ENCODE measurements around the gene IDI1.
A peak's percentile ranks its signal among the peaks of the same experiment; 100 is the strongest.

The IDI1 gene

DNA sequence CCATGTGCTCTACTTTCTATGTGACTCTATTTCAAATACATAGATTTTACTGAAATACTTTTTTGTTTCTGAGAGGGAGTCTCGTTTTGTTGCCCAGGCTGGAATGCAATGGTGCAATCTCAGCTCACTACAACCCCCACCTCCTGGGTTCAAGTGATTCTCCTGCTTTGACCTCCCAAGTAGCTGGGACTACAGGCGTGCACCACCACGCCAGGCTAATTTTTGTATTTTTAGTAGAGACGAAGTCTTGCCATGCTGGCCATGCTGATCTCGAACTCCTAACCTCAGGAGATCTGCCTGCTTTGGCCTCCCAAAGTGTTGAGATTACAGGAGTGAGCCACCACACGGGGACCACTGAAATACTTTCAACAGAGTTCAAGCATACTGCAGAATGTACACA, 3.5 kb downstream of the IDI1 start:
- Histone ChIP-seq H3K4me3 (ENCODE audit: low read length) (peak overlapping the region; percentile 68), H3K9me2 (replicated peaks; ENCODE audit: control insufficient read depth, low read length) (no peaks in the 10 kb centered on the region), H3K4me1 (ENCODE audit: control insufficient read depth, low read length) (peaks cover 41% of the 10 kb centered on the region), H3K4me2 (ENCODE audit: low read length) (peak overlapping the region; percentile 71), H3K79me2 (ENCODE audit: control insufficient read depth, low read length) (peaks cover 64% of the 10 kb centered on the region), H3K27ac (ENCODE audit: low read depth, low read length) (peak overlapping the region; percentile 73), H3K27me3 (ENCODE audit: control insufficient read depth, low read length) (no peaks in the 10 kb centered on the region), H3K9me3 (ENCODE audit: control insufficient read depth, insufficient read depth, low read length) (no peaks in the 10 kb centered on the region), H4K20me1 (ENCODE audit: control insufficient read depth, insufficient read depth, low read depth, low read length) (peaks cover 38% of the 10 kb centered on the region), H3K36me3 (ENCODE audit: control insufficient read depth, low read length) (peaks cover 80% of the 10 kb centered on the region), H3F3A (ENCODE audit: control insufficient read depth, insufficient read depth) (peaks cover 72% of the 10 kb centered on the region)
- no peak for TF ChIP-seq EZH2phosphoT487 (IDR thresholded peaks at IDR 0.05; ENCODE audit: borderline replicate concordance, low read length)
- TF ChIP-seq, protein P1, sequence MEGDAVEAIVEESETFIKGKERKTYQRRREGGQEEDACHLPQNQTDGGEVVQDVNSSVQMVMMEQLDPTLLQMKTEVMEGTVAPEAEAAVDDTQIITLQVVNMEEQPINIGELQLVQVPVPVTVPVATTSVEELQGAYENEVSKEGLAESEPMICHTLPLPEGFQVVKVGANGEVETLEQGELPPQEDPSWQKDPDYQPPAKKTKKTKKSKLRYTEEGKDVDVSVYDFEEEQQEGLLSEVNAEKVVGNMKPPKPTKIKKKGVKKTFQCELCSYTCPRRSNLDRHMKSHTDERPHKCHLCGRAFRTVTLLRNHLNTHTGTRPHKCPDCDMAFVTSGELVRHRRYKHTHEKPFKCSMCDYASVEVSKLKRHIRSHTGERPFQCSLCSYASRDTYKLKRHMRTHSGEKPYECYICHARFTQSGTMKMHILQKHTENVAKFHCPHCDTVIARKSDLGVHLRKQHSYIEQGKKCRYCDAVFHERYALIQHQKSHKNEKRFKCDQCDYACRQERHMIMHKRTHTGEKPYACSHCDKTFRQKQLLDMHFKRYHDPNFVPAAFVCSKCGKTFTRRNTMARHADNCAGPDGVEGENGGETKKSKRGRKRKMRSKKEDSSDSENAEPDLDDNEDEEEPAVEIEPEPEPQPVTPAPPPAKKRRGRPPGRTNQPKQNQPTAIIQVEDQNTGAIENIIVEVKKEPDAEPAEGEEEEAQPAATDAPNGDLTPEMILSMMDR (IDR thresholded peaks at IDR 0.05; ENCODE audit: low read depth, low read length, poor library complexity, severe bottlenecking): no peak

DNA sequence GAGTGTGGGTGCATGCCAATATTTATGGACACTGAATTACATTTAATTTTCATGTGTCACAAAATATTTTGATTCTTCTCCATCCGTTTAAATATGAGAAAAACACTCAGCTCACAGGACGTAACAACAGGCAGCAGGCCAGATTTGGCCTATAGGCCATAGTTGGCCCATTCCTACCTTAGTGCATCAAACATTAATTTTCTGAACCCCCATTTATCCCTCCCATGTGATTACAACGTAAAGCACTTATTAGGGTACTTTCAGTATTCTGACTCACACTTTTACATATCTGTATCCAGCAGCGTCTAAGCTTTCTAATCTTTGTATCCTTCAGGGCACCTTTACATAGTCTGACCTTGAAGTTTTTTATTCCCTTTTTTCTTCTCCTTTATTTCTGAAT, 4.0 kb downstream of the IDI1 start:
- Histone ChIP-seq H3K36me3 (ENCODE audit: control insufficient read depth, low read length) (peaks cover 84% of the 10 kb centered on the region), H3K9me2 (replicated peaks; ENCODE audit: control insufficient read depth, low read length) (no peaks in the 10 kb centered on the region), H3K27me3 (ENCODE audit: control insufficient read depth, low read length) (no peaks in the 10 kb centered on the region), H3K4me1 (ENCODE audit: control insufficient read depth, low read length) (peaks cover 41% of the 10 kb centered on the region), H3K79me2 (ENCODE audit: control insufficient read depth, low read length) (peaks cover 61% of the 10 kb centered on the region), H3F3A (ENCODE audit: control insufficient read depth, insufficient read depth) (peaks cover 72% of the 10 kb centered on the region), H4K20me1 (ENCODE audit: control insufficient read depth, insufficient read depth, low read depth, low read length) (peaks cover 41% of the 10 kb centered on the region), H3K4me3 (ENCODE audit: low read length) (peak overlapping the region; percentile 68), H3K9me3 (ENCODE audit: control insufficient read depth, insufficient read depth, low read length) (no peaks in the 10 kb centered on the region), H3K4me2 (ENCODE audit: low read length) (peak overlapping the region; percentile 71), H3K27ac (ENCODE audit: low read depth, low read length) (peak overlapping the region; percentile 73)
- no peak for TF ChIP-seq EZH2phosphoT487 (IDR thresholded peaks at IDR 0.05; ENCODE audit: borderline replicate concordance, low read length)
- TF ChIP-seq, protein P1 (IDR thresholded peaks at IDR 0.05; ENCODE audit: low read depth, low read length, poor library complexity, severe bottlenecking): no peak

DNA sequence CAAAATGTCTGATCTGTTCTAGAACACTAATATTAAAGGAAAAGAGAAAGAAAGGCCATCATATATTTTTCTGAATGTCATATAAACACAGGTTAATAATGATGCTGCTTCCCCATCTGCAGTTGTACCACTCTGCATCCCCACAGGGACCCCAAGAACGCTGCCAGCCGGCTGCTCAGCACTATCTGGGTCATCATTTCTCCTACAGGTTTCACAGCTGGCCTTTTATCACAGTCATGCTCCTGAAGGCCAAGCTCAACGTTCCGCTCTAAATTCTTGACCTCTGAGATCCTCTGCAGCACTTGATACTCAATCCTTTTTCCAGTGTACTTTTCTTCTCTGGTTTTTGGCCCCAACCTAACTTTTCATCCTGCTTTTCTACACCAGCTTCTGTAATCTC, 4.8 kb downstream of the IDI1 start:
- H4K20me1 ChIP-seq (ENCODE audit: control insufficient read depth, insufficient read depth, low read depth, low read length): peaks cover 41% of the 10 kb centered on the region

More for the DNA sequence above, 4.8 kb downstream of the IDI1 start:
- TF ChIP-seq, protein P1 (IDR thresholded peaks at IDR 0.05; ENCODE audit: low read depth, low read length, poor library complexity, severe bottlenecking): no peak
- no peak for TF ChIP-seq EZH2phosphoT487 (IDR thresholded peaks at IDR 0.05; ENCODE audit: borderline replicate concordance, low read length)
- Histone ChIP-seq H3K4me2 (ENCODE audit: low read length) (peak overlapping the region; percentile 71), H3K4me3 (ENCODE audit: low read length) (peak overlapping the region; percentile 68), H3F3A (ENCODE audit: control insufficient read depth, insufficient read depth) (peaks cover 72% of the 10 kb centered on the region), H3K27ac (ENCODE audit: low read depth, low read length) (peak overlapping the region; percentile 73), H3K9me2 (replicated peaks; ENCODE audit: control insufficient read depth, low read length) (no peaks in the 10 kb centered on the region), H3K27me3 (ENCODE audit: control insufficient read depth, low read length) (no peaks in the 10 kb centered on the region), H3K4me1 (ENCODE audit: control insufficient read depth, low read length) (peaks cover 41% of the 10 kb centered on the region), H3K36me3 (ENCODE audit: control insufficient read depth, low read length) (peaks cover 87% of the 10 kb centered on the region), H3K9me3 (ENCODE audit: control insufficient read depth, insufficient read depth, low read length) (no peaks in the 10 kb centered on the region), H3K79me2 (ENCODE audit: control insufficient read depth, low read length) (peaks cover 55% of the 10 kb centered on the region)

Measured in DOHH2 (cell line).